Adipocyte (in vitro differentiated cells): ENCODE measurements around the gene MATN4.

ENCODE experiments used
- DNase-seq: peaks from one replicate; pipeline ENCODE4 v3.0.0-alpha.2; 2015; ENCODE audit warnings: low read depth
- H3K27me3 ChIP-seq: replicated peaks from 2 replicates; pipeline ENCODE4 v1.7.0; 2013; ENCODE audit warnings: mild to moderate bottlenecking, low read length, moderate library complexity; ENCODE audit not compliant: control insufficient read depth, insufficient read depth
- H3K36me3 ChIP-seq: 2 replicates; pipeline ENCODE4 v1.7.0; 2013; ENCODE audit warnings: low read length, mild to moderate bottlenecking, moderate library complexity; ENCODE audit not compliant: control insufficient read depth, insufficient read depth, severe bottlenecking
- H3K4me1 ChIP-seq: 2 replicates; pipeline ENCODE4 v1.7.0; 2013; ENCODE audit warnings: mild to moderate bottlenecking, low read length, moderate library complexity; ENCODE audit not compliant: control insufficient read depth, insufficient read depth
- H3K4me3 ChIP-seq: 2 replicates; pipeline ENCODE4 v1.7.0; 2013; ENCODE audit warnings: mild to moderate bottlenecking, low read length, moderate library complexity
- H3K9ac ChIP-seq: 2 replicates; pipeline ENCODE4 v1.7.0; 2013; ENCODE audit warnings: mild to moderate bottlenecking, low read length, moderate library complexity
- H3K9me3 ChIP-seq: 2 replicates; pipeline ENCODE4 v1.7.0; 2013; ENCODE audit warnings: mild to moderate bottlenecking, low read length, moderate library complexity; ENCODE audit not compliant: control insufficient read depth

MATN4 gene

DNA sequence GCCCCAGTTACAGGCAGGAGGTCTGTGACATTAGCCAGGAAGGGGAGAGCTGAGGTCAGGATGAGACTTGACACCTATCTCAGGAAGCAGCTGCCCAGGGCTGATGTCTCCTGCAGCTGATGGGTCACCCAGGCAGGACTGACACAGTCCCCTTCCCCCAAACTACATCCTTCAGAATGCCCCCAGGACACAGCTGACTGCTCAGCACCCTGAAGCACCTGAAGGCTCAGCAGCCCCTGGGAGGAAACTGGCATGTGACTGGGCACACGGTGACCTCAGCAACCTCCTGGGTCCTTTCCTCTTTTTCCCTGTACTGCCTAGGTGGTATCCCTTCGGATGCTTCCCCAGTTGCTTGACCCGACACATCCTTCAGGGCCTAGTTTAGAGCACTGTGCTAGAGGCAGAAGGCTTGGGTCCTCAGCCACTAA, 38.2 kb upstream of the MATN4 start:
- Histone ChIP-seq H3K27me3 (no peaks in the 10 kb centered on the region), H3K4me1 (peaks cover 72% of the 10 kb centered on the region), H3K9ac (peak overlapping the region; percentile 93), H3K36me3 (no peaks in the 10 kb centered on the region), H3K4me3 (peak overlapping the region; percentile 95), H3K9me3 (no peaks in the 10 kb centered on the region)
- no peak for DNase-seq

DNA sequence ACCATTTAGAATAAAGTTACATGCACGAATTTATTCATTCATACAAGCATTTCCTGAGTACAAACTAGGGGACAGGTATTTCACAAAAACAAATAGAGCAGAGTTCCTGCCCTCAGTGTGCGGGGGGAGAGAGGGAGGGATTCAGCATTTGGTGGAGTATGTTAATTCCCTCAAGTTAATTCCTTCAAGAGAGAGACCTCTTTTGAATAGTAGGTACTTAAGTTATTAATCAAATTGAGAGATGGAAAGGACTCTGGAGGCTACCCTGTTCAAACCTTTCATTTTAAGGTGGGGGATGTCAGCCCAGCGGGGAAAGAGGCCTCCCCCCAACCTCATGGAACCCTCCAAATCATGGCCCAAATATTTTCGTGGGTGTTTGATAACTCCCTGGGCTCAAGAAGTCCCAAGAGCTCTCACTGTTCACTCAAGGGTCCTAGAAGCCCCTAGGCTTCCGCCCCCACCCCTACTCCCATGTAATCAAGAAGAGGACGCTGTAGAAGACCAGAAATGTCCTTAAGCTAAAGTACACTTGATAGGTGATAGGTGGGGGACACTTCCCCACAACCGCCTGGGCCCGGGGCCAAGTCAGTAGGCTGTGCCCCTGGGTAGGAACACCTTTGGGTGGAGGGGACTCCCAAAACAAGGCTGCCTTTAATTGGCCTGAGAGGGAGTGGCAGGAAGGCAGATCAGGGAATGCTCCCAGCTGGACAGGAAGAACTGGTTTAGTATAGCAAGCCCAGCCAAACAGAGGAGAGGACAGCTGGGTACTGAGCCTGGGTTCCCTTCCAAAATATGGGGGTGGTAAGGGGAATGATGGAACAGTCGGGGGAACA, 37.2 kb upstream of the MATN4 start:
- Histone ChIP-seq H3K27me3 (no peaks in the 10 kb centered on the region), H3K9ac (peak overlapping the region; percentile 93), H3K9me3 (no peaks in the 10 kb centered on the region), H3K36me3 (peaks cover 8% of the 10 kb centered on the region), H3K4me3 (peak overlapping the region; percentile 95), H3K4me1 (peaks cover 75% of the 10 kb centered on the region)
- DNase-seq, result peak; percentile 34

DNA sequence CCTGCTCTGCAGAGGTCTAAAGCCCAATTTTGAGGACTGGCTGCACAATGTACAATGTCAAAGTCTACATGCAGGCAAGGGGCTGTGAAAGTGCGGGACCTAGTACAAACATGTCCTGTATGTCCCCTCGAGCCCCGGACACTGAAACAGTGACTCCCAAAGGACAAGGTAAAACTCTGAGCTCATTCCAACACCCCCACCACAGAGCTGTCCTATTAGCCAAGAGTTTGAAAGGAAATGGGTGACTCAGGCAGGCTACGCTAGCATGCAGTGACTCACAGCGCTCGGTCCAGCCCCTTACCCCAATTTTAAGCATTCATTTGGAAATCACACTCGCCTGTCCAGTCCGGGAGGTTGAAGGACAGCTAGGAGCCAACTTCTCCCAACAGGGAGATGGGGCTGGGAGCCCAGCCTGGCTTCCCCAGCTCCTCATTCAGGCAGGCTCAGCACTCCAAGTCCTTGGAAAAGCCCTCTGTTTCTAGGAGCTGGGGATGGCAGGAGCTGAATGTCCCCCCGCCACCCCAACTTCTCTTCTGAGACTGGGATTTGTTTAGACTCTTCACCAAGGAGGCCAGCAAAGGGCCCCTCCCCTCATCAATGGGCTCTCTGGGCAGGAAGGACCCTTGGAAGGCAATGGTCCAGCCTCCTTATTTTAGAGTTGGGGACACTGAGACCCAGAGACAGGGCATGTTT, 36.2 kb upstream of the MATN4 start:
- H3K27me3 ChIP-seq, result no peaks in the 10 kb centered on the region
- peak overlapping the region; percentile 93 for H3K9ac ChIP-seq
- H3K4me3 ChIP-seq, result peak overlapping the region; percentile 95
- H3K4me1 ChIP-seq, result peaks cover 83% of the 10 kb centered on the region
- DNase-seq, result peak; percentile 94
- peaks cover 16% of the 10 kb centered on the region for H3K36me3 ChIP-seq
- no peaks in the 10 kb centered on the region for H3K9me3 ChIP-seq

- Histone ChIP-seq H3K27me3 (no peaks in the 10 kb centered on the region), H3K9ac (peak overlapping the region; percentile 68), H3K4me3 (peak overlapping the region; percentile 95), H3K4me1 (peaks cover 87% of the 10 kb centered on the region), H3K36me3 (peaks cover 16% of the 10 kb centered on the region), H3K9me3 (no peaks in the 10 kb centered on the region)
- DNase-seq, result peak; percentile 31
Observed at GRCh38 chr20:45343532-45344167, 35.6 kb upstream of the MATN4 start.

GRCh38 chr20:45342855-45343531, 34.9 kb upstream of the MATN4 start:
- H3K4me3 ChIP-seq, result peak overlapping the region; percentile 95
- H3K9me3 ChIP-seq, result no peaks in the 10 kb centered on the region
- peak overlapping the region; percentile 68 for H3K9ac ChIP-seq
- no peaks in the 10 kb centered on the region for H3K27me3 ChIP-seq
- peaks cover 16% of the 10 kb centered on the region for H3K36me3 ChIP-seq
- DNase-seq, result no peak
- peaks cover 90% of the 10 kb centered on the region for H3K4me1 ChIP-seq

DNA sequence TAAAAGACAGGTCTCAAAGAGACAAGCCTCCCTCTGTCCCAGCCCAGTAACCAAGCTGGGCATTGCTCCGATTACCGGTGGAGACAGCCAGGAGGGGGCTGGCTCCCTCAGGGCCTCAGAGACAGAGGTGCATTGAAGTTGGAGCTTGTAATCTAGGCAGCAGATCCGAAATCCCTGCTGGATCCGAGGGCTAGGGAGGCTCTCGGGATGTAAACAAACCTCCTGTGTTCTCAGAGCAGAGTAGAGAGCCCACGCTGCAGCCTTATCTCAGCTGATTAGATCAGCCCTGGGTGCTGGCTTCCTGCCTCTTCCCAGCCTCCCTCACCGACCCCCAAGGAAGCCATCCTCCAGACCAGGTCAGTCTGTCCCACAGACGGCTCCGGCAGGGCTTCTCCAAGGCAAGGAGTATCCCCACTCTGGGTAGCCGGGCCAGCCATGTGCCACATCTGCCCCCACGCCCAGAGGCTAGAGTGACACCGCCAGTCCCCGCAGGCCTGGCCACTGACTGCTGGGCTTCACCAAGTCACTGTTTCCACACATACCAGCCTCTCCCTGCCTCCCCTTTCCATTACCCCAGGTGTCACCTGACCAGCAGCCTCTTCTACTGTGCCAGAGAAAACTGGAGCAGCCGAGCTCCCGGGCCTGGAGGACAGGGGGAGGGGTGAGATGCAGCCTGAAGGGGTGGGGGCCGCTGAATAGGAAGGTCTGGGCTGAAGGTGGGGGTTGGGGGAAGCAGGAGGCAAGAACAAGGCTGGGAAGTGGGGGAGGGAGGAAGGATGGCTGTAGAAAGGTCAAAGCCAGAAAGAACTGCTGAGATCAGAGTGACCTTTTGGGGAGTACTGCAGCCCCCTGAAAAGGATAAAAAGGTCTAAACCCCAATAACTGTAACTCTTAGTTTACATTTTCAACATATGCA, 34.1 kb upstream of the MATN4 start:
- Histone ChIP-seq H3K4me3 (peak overlapping the region; percentile 95), H3K4me1 (peaks cover 94% of the 10 kb centered on the region), H3K9me3 (no peaks in the 10 kb centered on the region), H3K9ac (peak overlapping the region; percentile 78), H3K27me3 (no peaks in the 10 kb centered on the region), H3K36me3 (peaks cover 16% of the 10 kb centered on the region)
- peak; percentile 63 for DNase-seq

- Histone ChIP-seq H3K36me3 (peaks cover 16% of the 10 kb centered on the region), H3K9me3 (no peaks in the 10 kb centered on the region), H3K27me3 (no peaks in the 10 kb centered on the region), H3K4me3 (peak overlapping the region; percentile 61), H3K4me1 (peaks cover 94% of the 10 kb centered on the region), H3K9ac (peak overlapping the region; percentile 78)
- DNase-seq, result no peak
Observed at GRCh38 chr20:45341579-45341938, 33.5 kb upstream of the MATN4 start.

DNA sequence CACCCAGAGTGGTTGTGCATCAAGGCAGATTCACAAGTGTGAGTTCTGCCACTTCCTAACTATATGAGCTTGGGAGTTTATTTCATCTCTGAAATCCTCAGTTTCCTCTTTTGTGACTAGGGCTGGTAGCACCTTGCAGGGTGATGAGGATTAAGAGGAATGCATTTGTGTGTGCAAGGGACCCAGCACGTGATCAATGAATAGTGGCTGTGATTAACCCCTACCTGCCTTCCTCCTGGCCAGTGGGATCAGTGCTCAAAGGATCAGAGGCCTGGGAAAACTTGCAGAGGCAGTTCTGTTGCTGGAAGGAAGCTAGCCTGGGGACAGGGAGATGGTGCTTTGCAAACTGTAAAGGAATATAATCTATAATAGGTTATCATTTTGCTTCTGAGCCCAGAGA, 32.9 kb upstream of the MATN4 start:
- H3K4me3 ChIP-seq, result no peak overlapping the region

DNA sequence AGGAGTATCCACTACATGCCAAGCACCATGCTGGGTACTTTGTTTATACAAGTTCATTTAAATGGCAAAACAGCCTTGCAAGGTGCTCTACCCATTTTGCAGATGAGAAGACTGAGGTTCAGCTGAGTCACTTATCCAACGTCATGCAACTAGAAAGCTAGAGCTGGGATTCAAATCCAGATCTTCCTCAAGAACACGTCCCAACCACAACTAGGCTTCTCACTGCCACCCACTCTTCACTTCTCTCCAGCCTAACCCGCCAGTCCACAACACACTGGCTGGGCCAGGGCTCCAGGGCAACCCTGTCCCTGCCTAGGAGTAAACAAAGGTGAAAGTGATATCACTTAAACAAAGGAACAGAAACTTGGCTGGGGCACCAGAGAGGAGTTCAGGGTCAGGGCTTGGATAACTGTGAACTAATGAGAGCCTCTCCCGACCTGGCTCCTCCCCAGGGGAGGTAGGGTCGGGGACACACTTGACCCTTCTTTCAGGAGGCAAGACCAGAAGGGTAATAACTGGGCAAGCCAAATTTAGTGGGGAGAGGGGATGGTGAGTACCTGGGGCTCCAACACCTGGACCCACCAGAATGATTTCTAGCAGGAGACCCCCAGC, 32.2 kb upstream of the MATN4 start:
- DNase-seq, result no peak
- Histone ChIP-seq H3K9me3 (no peaks in the 10 kb centered on the region), H3K4me3 (no peak overlapping the region), H3K4me1 (peaks cover 94% of the 10 kb centered on the region), H3K27me3 (no peaks in the 10 kb centered on the region), H3K36me3 (peaks cover 21% of the 10 kb centered on the region), H3K9ac (no peak overlapping the region)

More for the DNA sequence above, 32.9 kb upstream of the MATN4 start:
- Histone ChIP-seq H3K27me3 (no peaks in the 10 kb centered on the region), H3K9ac (peak overlapping the region; percentile 78), H3K4me1 (peaks cover 94% of the 10 kb centered on the region), H3K9me3 (no peaks in the 10 kb centered on the region), H3K36me3 (peaks cover 16% of the 10 kb centered on the region)
- no peak for DNase-seq

GRCh38 chr20:45339799-45340198, 31.7 kb upstream of the MATN4 start:
- DNase-seq, result no peak
- no peak overlapping the region for H3K9ac ChIP-seq
- peaks cover 90% of the 10 kb centered on the region for H3K4me1 ChIP-seq
- H3K9me3 ChIP-seq, result no peaks in the 10 kb centered on the region
- no peak overlapping the region for H3K4me3 ChIP-seq
- H3K36me3 ChIP-seq, result peaks cover 26% of the 10 kb centered on the region
- no peaks in the 10 kb centered on the region for H3K27me3 ChIP-seq
